Prostate gland (tissue), 2 donors: ENCODE results near the gene DDI2.

Experiments
- POLR2A ChIP-seq: fragments of 450-650 bp; IDR thresholded peaks from one replicate; pipeline ENCODE4 v1.6.1; 2016; ENCODE audit warnings: antibody characterized with exemption, mild to moderate bottlenecking
- POLR2AphosphoS5 ChIP-seq: sonication (generic); formaldehyde crosslinking; IDR thresholded peaks from one replicate; pipeline ENCODE4 v1.6.1; 2017; ENCODE audit warnings: antibody characterized with exemption
- TF ChIP-seq, protein P1 (sequence below), 4 experiments: fragments of 200-600 bp in 2 of 4; fragments of 450-650 bp in 2 of 4; sonication (generic) in 2 of 4; IDR thresholded peaks; 1 replicate in 3 of 4; 2 replicates in 1 of 4; pipeline ENCODE4 v1.5.1; 2016 to 2019; ENCODE audit warnings: antibody characterized with exemption in 4 of 4, mild to moderate bottlenecking in 2 of 4, moderate library complexity in 2 of 4

DNA sequence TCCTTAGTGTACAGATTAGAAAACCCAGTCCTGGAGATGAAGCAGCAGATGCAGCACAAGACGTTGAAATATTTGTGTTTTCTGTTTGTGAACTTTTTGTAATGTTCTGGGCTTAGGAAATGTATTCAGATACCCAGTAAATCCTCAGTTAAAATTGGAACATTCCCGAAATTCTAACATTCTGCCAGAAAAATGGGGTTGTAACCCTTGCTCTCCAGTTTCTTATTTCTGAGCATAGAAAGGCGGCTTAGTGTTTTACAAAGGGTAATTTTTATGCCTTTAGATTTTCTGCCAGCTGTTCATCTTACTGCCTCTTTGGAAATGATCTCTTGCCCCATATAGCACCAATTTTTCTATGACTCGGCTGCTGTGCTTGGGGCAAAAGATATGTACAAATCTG lies 20.6 kb downstream of the DDI2 start:
- TF ChIP-seq, protein P1, sequence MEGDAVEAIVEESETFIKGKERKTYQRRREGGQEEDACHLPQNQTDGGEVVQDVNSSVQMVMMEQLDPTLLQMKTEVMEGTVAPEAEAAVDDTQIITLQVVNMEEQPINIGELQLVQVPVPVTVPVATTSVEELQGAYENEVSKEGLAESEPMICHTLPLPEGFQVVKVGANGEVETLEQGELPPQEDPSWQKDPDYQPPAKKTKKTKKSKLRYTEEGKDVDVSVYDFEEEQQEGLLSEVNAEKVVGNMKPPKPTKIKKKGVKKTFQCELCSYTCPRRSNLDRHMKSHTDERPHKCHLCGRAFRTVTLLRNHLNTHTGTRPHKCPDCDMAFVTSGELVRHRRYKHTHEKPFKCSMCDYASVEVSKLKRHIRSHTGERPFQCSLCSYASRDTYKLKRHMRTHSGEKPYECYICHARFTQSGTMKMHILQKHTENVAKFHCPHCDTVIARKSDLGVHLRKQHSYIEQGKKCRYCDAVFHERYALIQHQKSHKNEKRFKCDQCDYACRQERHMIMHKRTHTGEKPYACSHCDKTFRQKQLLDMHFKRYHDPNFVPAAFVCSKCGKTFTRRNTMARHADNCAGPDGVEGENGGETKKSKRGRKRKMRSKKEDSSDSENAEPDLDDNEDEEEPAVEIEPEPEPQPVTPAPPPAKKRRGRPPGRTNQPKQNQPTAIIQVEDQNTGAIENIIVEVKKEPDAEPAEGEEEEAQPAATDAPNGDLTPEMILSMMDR (IDR thresholded peaks at IDR 0.05), result no peak
- no peak for TF ChIP-seq POLR2AphosphoS5
- TF ChIP-seq POLR2A, result no peak
